ENCODE data around the gene PPP5C.
"Not testable (repeated sequence)": the region's sequence is repeated elsewhere in the genome, so short reads cannot be mapped to it uniquely, and the experiment has no call there.

Gene PPP5C, protein sequence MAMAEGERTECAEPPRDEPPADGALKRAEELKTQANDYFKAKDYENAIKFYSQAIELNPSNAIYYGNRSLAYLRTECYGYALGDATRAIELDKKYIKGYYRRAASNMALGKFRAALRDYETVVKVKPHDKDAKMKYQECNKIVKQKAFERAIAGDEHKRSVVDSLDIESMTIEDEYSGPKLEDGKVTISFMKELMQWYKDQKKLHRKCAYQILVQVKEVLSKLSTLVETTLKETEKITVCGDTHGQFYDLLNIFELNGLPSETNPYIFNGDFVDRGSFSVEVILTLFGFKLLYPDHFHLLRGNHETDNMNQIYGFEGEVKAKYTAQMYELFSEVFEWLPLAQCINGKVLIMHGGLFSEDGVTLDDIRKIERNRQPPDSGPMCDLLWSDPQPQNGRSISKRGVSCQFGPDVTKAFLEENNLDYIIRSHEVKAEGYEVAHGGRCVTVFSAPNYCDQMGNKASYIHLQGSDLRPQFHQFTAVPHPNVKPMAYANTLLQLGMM

GRCh38 chr19:46346821-46347571, at the start of gene PPP5C:
TSS of gene PPP5C (plus strand) at chr19:46347087. CDS start at chr19:46347097, 10 bp downstream.
- DNase-seq (ENCODE audit: low read depth in 3 of 3) = peak; percentile 73 to 85 (median 79)

DNA sequence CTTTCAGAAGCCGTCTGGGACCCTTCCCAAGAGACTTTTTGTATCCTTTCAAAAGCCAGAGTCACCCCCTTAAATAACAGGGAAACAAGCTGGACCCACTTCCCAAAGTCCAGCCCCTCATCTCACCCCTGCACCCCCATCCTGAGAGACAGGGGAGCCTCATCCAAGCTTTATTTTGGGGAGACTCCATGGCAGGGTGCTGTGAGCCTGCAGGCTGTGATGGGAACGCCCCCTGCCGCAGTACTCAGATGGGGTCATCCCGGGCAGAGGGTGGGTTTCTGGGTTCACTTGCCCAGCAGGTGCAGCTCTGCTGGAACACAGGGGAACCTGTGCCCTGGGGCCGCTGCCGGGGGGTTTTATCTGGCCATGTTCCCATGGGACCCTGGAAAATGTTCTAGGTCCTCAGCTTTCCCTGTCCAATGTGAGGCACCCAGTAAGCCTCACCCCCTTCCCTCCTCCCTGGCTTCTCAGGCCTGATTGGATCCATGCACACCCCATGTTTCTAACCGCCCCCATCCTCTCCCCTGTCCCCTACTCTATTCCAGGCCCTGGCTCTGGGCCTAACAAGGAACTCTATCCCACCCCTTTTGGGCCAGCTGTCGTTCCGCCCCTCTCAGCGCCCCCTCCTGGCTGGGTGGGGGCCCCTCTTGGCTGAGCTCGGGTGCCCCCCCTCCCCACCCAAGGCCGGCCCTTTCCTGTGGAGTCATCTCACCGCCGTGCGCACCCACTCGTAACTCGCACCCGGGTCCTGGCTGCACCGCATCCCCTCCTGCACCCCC, 49.0 kb upstream of the PPP5C start:
- no peak for DNase-seq (ENCODE audit: low read depth in 3 of 3)

GRCh38 chr19:46298479-46299003, 48.3 kb upstream of the PPP5C start:
- no peak for DNase-seq (ENCODE audit: low read depth in 3 of 3)

GRCh38 chr19:46299004-46299509, 47.8 kb upstream of the PPP5C start:
- no peak for DNase-seq (ENCODE audit: low read depth in 3 of 3)

- no peak for DNase-seq (ENCODE audit: low read depth in 3 of 3)
These were observed 47.2 kb upstream of the PPP5C start for GRCh38 chr19:46299695-46300094.

DNA sequence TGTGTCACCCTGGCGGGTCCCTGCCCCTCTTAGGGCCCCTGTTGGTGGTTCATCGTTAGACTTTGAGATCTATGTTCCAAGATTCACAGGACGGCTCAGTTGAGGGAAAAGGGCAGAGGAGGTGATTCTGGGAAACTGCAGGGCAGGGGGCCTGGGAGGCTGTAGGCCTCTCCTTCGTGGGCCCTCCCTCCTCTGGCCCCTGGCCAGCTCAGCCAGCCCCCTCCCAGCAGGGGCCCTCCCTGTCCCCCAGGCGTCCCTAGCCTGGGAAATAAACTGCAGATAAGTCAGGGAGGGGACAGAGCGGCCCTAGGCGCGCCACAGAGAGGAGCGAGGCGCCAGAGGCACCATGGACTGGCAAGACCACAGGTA, 43.6 kb upstream of the PPP5C start:
- no peak for DNase-seq (ENCODE audit: low read depth in 3 of 3)

DNA sequence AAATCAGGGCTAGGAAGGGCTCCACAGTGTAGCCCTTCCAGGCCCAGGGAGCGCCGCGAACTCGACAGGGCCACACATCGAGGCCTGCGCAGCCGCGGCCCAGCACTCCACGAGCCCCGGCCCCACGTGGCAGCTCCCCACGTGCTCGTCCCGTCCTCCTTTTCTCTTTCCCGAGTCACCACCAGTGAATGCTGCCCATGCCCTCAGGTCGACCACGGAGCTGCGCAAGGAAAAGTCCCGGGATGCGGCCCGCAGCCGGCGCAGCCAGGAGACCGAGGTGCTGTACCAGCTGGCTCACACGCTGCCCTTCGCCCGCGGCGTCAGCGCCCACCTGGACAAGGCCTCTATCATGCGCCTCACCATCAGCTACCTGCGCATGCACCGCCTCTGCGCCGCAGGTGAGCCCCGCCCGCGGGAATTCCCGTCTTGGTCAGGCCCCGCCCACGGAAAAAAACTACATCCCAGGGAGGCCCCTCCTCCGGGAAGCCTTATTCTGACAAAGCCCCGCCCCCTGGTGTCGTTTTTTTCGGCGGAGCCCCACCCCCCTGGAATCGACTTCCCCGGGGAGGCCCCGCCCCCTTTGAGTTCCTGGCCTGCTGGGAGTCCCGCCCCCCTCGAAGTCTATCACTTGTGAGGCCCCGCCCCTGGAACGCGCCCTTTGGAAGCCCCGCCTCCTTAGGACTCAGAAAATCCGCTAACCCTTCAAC, 43.0 kb upstream of the PPP5C start:
- peak in 1 of 3 donors; percentile 5 for DNase-seq (ENCODE audit: low read depth in 3 of 3)

DNA sequence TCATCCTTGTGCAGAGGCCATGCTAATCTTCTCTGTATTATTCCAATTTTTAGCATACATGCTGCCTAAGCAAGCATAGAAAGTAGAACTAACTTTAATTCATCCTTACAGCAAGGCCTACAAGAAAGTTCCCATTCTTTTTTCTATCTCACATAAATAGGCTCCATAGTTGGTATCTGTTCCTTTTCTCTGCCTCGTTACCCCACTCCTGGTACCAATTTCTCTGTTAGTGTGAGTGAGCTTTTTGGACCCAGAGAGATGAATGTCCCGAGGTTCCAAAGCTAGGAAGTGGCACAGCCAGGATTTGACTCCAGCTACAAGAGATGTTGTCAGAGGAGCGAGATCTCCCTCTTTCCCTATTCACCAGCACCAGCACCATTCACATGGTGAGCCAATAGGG, 40.4 kb upstream of the PPP5C start:
- DNase-seq (ENCODE audit: low read depth in 3 of 3) = no peak

GRCh38 chr19:46308510-46308909, 38.4 kb upstream of the PPP5C start:
- no peak for DNase-seq (ENCODE audit: low read depth in 3 of 3)

DNA sequence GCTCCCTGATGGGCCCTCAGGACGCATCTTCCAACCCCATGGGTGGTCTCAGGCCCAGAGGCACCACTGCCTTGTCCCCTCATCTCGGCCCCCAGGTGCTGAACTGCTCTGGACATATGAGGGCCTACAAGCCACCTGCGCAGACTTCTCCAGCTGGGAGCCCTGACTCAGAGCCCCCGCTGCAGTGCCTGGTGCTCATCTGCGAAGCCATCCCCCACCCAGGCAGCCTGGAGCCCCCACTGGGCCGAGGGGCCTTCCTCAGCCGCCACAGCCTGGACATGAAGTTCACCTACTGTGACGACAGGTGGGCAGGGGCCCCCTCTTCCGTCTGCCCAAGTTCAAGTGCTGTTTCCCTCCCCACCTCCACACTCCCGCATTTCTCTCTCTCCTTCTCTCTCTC, 37.8 kb upstream of the PPP5C start:
- no peak for DNase-seq (ENCODE audit: low read depth in 3 of 3)

DNA sequence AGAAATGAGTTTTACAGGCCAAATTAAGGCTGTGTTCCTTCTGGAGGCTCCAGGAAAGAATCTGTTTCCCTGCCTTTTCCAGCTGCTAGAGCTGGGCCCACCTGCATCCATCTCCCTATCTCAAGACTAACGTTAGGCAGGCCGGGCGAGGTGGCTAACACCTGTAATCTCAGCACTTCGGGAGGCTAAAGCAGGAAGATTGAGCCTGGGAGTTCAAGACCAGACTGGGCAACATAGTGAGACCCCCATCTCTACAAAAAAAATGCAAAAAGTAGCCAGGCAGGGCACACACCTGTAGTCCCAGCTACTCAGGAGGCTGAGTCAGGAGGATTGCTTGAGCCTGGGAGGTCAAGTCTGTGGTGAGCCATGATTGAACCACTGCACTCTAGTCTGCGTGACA, 35.4 kb upstream of the PPP5C start:
- no peak for DNase-seq (ENCODE audit: low read depth in 3 of 3)

DNA sequence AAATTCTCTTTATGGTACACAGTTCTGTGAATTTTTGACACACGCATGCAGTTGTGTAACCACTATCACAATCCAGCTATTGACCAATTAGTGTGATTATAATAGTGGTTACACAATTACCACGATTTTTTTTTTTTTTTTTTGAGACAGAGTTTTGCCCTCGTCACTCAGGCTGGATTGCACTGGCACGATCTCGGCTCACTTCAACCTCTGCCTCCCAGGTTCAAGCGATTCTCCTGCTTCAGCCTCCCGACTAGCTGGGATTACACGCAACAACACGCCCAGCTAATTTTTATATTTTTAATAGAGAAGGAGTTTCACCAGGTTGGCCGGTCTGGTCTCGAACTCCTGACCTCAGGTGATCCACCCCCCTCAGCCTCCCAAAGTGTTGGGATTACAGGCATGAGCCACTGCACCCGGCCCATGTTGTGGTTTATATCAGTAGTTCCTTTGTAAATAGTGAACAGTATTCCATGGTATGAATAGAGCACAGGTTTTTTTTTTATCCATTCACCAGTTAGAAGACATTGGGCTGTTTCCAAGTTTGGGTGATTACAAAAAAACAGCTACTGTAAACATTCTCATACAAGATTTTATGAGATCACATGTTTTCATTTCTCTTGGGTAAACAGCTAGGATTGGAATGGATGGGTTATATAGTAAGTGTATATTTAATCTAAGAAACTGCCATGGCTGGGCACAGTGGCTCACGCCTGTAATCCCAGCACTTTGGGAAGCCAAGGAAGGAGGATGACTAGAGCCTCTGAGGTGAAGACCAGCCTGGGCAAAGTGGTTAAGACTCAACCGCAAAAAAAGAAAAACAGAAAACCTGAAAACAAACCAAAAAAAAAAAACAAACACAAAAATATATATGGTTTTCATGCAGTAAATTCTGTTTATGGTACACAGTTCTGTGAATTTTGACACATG, 33.1 kb upstream of the PPP5C start:
- DNase-seq (ENCODE audit: low read depth in 3 of 3) = not testable (repeated sequence)

DNA sequence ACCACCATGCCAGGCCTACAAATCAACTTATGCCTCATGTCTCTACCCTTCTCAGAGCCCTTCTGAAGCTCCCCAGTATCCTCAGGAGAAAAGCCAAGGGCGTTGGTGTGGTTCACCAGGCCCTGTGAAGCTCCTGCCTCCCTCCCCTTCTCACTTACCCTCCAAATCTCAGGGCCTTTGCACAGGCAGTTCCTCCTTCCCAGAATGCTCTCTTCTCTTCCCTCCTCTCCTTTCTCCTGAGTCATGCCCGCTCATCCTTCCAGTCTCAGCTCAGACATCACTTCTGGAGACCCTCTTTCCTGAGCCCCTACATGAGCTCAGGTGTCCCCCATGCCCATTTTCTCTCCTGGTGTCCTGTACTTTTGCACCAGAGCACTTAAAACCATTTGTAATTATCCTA, 29.5 kb upstream of the PPP5C start:
- no peak for DNase-seq (ENCODE audit: low read depth in 3 of 3)

DNA sequence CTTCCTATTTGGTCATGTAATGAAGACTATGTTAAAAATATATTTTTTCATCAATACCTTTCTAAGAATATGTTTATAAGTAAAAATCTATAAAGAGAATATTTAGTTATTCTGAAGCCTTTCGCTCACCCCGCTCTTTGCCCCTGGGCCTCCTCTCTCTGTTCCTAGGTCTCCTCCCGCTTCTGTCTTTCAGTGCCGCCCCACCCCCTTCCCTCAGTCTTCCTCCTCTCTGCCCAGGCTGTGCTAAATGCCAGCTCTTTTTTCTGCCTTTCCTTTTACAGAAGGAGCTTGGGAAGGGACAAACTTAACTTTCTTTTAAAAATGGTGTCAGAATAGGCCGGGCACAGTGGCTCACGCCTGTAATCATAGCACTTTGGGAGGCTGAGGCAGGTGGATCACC, 27.3 kb upstream of the PPP5C start:
- DNase-seq (ENCODE audit: low read depth in 3 of 3) = no peak

GRCh38 chr19:46320559-46320958, 26.3 kb upstream of the PPP5C start:
- DNase-seq (ENCODE audit: low read depth in 3 of 3) = no peak

GRCh38 chr19:46321653-46322052, 25.2 kb upstream of the PPP5C start:
- DNase-seq (ENCODE audit: low read depth in 3 of 3) = no peak

GRCh38 chr19:46323227-46323626, 23.7 kb upstream of the PPP5C start:
- not testable (repeated sequence) for DNase-seq (ENCODE audit: low read depth in 3 of 3)

- no peak for DNase-seq (ENCODE audit: low read depth in 3 of 3)
These were observed 22.6 kb upstream of the PPP5C start for GRCh38 chr19:46324277-46324676.

DNA sequence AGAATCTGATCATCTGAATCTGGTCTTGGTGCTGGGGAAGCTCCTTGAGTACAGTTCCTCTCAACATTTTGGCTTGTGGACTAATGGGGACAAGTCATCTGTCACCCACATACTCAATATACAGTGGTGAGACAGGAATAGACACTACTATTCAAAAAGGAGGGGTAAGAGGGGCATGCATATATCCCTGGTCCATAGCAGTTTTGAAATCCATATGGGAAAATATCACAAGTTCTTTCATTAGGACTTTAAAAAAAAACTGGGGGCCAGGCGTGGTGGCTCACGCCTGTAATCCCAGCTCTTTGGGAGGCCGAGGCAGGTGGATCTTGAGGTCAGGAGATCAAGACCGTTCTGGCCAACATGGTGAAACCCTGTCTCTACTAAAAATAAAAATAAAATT, 20.3 kb upstream of the PPP5C start:
- DNase-seq (ENCODE audit: low read depth in 3 of 3) = no peak

DNA sequence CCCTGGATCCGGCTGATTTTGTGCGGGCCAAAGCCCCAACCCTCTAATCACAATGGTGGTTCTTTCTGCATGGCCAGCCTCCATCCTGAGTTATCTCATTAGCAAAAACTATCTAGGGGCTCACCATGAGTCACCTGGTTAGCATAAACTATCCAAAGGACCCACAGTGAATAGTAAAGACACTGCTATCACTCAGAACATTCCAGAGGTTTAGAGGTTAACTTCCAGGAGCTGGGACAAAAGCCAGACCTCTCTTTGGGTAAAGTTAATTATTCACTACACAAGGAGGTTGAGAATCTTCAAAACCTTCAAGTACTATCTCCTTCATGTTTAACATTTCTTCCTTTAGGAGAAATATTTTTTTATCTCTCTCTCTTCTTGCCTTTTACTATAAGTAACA, 18.8 kb upstream of the PPP5C start:
- no peak for DNase-seq (ENCODE audit: low read depth in 3 of 3)

Data from stimulated activated CD4-positive, alpha-beta T cell treated with anti-CD3 and anti-CD28 coated beads, TNF-alpha, amount 100 ng/mL, for 48 hours (primary cell).